Endothelial cell of umbilical vein (primary cell): Measurements from ENCODE around the gene ARV1. TPM values are rescaled to one million over a fixed set of nuclear protein-coding genes. Genes with fewer than 3 reads are reported as not detected.

Experiments used
- BruUV-seq: library from RNA; stranded (reverse); fragments of 400-500 nt; replicated peaks from 2 replicates; lab custom pipeline; 2021; lab: Mats Ljungman, UMichigan
- CTCF ChIA-PET: fragments of 300-600, 350-600 bp; sonication (Branson Sonifier 250); formaldehyde crosslinking; loops from one replicate; lab custom pipeline; 2021; ENCODE audit warnings: antibody characterized with exemption, inconsistent platforms; lab: Charles Lee
- POLR2A ChIA-PET: fragments of 300-600, 350-600 bp; sonication (Branson Sonifier 250); formaldehyde crosslinking; loops from one replicate; lab custom pipeline; 2021; ENCODE audit warnings: antibody characterized with exemption, inconsistent platforms; lab: Charles Lee
- DNase-seq: peaks from one replicate; pipeline ENCODE4 v3.0.0-alpha.2; 2011; ENCODE audit warnings: low read depth, low spot score
- FAIRE-seq: peaks from 2 replicates; lab custom pipeline; 2011; peaks lifted over from hg19 to GRCh38; lab: Jason Lieb, UNC
- H2AFZ ChIP-seq: 2 replicates; pipeline ENCODE4 v1.6.0; 2012; ENCODE audit warnings: low read depth, low read length, control low read depth, inconsistent platforms
- H3K27ac ChIP-seq: 2 replicates; pipeline ENCODE4 v1.5.1; 2011; ENCODE audit warnings: low read depth, mild to moderate bottlenecking, control low read depth, low read length, moderate library complexity; ENCODE audit not compliant: insufficient read depth
- H3K27me3 ChIP-seq, 2 experiments: 2 replicates each; pipeline versions ENCODE4 v1.6.0 to v1.6.1; 2011; ENCODE audit warnings: low read length in 2 of 2, mixed read lengths in 1 of 2; ENCODE audit not compliant: control insufficient read depth in 2 of 2, insufficient read depth in 2 of 2
- H3K36me3 ChIP-seq, 2 experiments: 2 replicates in 1 of 2; 3 replicates in 1 of 2; pipeline ENCODE4 v1.5.1; 2011; ENCODE audit warnings: low read length in 2 of 2, mild to moderate bottlenecking in 1 of 2, moderate library complexity in 1 of 2; ENCODE audit not compliant: control insufficient read depth in 2 of 2, insufficient read depth in 2 of 2; ENCODE audit errors: extremely low read depth in 1 of 2
- H3K4me1 ChIP-seq: 3 replicates; pipeline ENCODE4 v1.5.1; 2011; ENCODE audit warnings: mild to moderate bottlenecking, low read length; ENCODE audit not compliant: control insufficient read depth, insufficient read depth; ENCODE audit errors: extremely low read depth
- H3K4me2 ChIP-seq: 2 replicates; pipeline ENCODE4 v1.6.1; 2011; ENCODE audit warnings: low read length, control low read depth, mixed read lengths; ENCODE audit not compliant: insufficient read depth
- H3K4me3 ChIP-seq, 3 experiments: fragments of 200-600 bp in 1 of 3; sonication (generic), shearing (Covaris generic) in 1 of 3; replicated peaks in 1 of 3; 2 replicates each; pipeline ENCODE4 v1.5.1; 2011 to 2016; ENCODE audit warnings: control low read depth in 3 of 3, low read length in 3 of 3, mild to moderate bottlenecking in 2 of 3, inconsistent platforms in 1 of 3, low read depth in 1 of 3, moderate library complexity in 1 of 3; ENCODE audit not compliant: insufficient read depth in 1 of 3
- H3K79me2 ChIP-seq: 2 replicates; pipeline ENCODE4 v1.6.0; 2012; ENCODE audit warnings: low read length, inconsistent platforms; ENCODE audit not compliant: control insufficient read depth, insufficient read depth
- H3K9ac ChIP-seq: replicated peaks from 2 replicates; pipeline ENCODE3; 2011; ENCODE audit warnings: low read length, control low read depth; ENCODE audit not compliant: insufficient read depth; ENCODE audit errors: extremely low read depth
- H3K9me1 ChIP-seq: replicated peaks from 3 replicates; pipeline ENCODE4 v1.6.0; 2011; ENCODE audit warnings: mild to moderate bottlenecking, low read length; ENCODE audit not compliant: control insufficient read depth, insufficient read depth; ENCODE audit errors: extremely low read depth
- H3K9me3 ChIP-seq: replicated peaks from 2 replicates; pipeline ENCODE4 v1.5.1; 2012; ENCODE audit warnings: low read length, inconsistent platforms; ENCODE audit not compliant: control insufficient read depth, insufficient read depth
- H4K20me1 ChIP-seq: replicated peaks from 2 replicates; pipeline ENCODE3; 2011; ENCODE audit warnings: mild to moderate bottlenecking, low read length; ENCODE audit not compliant: control insufficient read depth, insufficient read depth; ENCODE audit errors: extremely low read depth
- EZH2 ChIP-seq: IDR thresholded peaks from 2 replicates; pipeline ENCODE4 v1.6.1; 2012; ENCODE audit warnings: borderline replicate concordance, low read depth, mild to moderate bottlenecking, moderate library complexity, low read length, inconsistent platforms; ENCODE audit not compliant: severe bottlenecking
- FOS ChIP-seq: IDR thresholded peaks from 2 replicates; pipeline ENCODE4 v1.6.1; 2011; ENCODE audit warnings: mild to moderate bottlenecking, low read length, moderate library complexity, borderline replicate concordance; ENCODE audit not compliant: insufficient read depth
- GATA2 ChIP-seq: IDR thresholded peaks from 2 replicates; pipeline ENCODE4 v1.7.0; 2011; ENCODE audit warnings: low read depth, mild to moderate bottlenecking, moderate library complexity, mixed read lengths, low read length; ENCODE audit not compliant: insufficient read length, insufficient read depth
- JUN ChIP-seq: IDR thresholded peaks from 2 replicates; pipeline ENCODE4 v1.6.1; 2011; ENCODE audit warnings: borderline replicate concordance, low read depth; ENCODE audit not compliant: insufficient read length, insufficient read depth
- MYC ChIP-seq: IDR thresholded peaks from one replicate; pipeline ENCODE4 v1.6.1; 2011; ENCODE audit warnings: mild to moderate bottlenecking, low read depth, low read length
- POLR2A ChIP-seq: IDR thresholded peaks from 2 replicates; pipeline ENCODE4 v1.6.1; 2012; ENCODE audit warnings: low read depth, mild to moderate bottlenecking, control low read depth, low read length
- POLR2AphosphoS5 ChIP-seq: IDR thresholded peaks from 2 replicates; pipeline ENCODE4 v1.6.1; 2012; ENCODE audit warnings: low read depth, mild to moderate bottlenecking, control low read depth, low read length, moderate library complexity; ENCODE audit not compliant: insufficient read depth
- dilution Hi-C: fragments of 300-500 bp; cut with MboI; formaldehyde crosslinking; loops from one replicate; pipeline ENCODE4 v1.15.0; 2019; ENCODE audit warnings: low sequenced_read_pairs; ENCODE audit not compliant: extremely low pct_ligation_motif_present
- intact Hi-C: fragments of 100-400 bp; cut with micrococcal nuclease; formaldehyde crosslinking; loops from one replicate; pipeline ENCODE4 v1.10.0; 2022
- polyA plus RNA-seq, 4 experiments: library from polyadenylated mRNA; depleted of rRNA in 3 of 4; stranded (reverse) in 3 of 4; unstranded in 1 of 4; fragments of >200 nt; gene quantifications; 2 replicates each; pipeline versions ENCODE4 v1.2.1 to v1.2.3, GENCODE V29; 2011 to 2012; ENCODE audit warnings: missing spikeins in 1 of 4
- total RNA-seq: library from RNA; stranded (reverse); gene quantifications from 2 replicates; pipeline ENCODE4 v1.2.3, GENCODE V29; 2021
- TF ChIP-seq, protein P1 (sequence below): IDR thresholded peaks from 2 replicates; pipeline ENCODE4 v1.6.1; 2011; ENCODE audit not compliant: insufficient read depth, insufficient read length
- TF ChIP-seq, protein P2 (sequence below), 2 donors: IDR thresholded peaks; 1 replicate in 1 of 2; 2 replicates in 1 of 2; pipeline ENCODE4 v1.5.1; 2011; ENCODE audit warnings: low read length in 2 of 2, mild to moderate bottlenecking in 2 of 2, moderate library complexity in 2 of 2, control low read depth in 1 of 2, inconsistent platforms in 1 of 2, low read depth in 1 of 2; ENCODE audit not compliant: insufficient read depth in 1 of 2; ENCODE audit errors: extremely low read depth in 1 of 2

Gene ARV1
- total and polyA plus RNA-seq, 2 donors (not counting 3 experiments of a cell fraction or from before 2014, with no cell fraction given) = 10.7 to 14.0 TPM

DNA sequence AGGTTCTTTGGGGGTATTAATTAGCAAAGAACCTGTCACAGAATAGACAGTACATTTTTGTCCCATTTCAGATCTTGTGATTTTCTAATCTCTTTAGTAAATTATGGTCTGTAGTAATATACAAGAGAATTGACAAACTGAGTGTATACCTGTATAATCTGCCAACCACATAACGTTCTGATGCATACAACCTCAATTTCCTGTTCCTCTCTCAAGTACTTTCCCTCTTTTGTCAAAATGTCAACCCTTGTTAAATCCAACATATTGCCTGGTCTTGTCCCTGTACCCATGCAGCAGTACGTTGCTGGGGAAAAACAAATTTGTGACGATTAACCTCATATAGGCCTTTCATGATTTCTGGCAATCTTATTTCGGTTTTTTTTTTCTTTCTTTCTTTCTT lies 1.1 kb downstream of the ARV1 start:
- H3K9ac ChIP-seq = no peak overlapping the region
- intact Hi-C loops (loop anchor here (1.0 to 10.0 kb wide), 12 partner anchors 60 to 625 kb away; partner anchors contain the start of genes C1orf198, EGLN1, EXOC8 and FAM89A), dilution Hi-C loops (no loop called here)
- no peaks in the 10 kb centered on the region for H3K36me3 ChIP-seq
- no peak for TF ChIP-seq JUN
- no peak for TF ChIP-seq EZH2
- TF ChIP-seq POLR2A = no peak
- TF ChIP-seq FOS = no peak
- TF ChIP-seq POLR2AphosphoS5 = no peak
- no peak for TF ChIP-seq MYC
- TF ChIP-seq GATA2 = no peak
- TF ChIP-seq, protein P1, sequence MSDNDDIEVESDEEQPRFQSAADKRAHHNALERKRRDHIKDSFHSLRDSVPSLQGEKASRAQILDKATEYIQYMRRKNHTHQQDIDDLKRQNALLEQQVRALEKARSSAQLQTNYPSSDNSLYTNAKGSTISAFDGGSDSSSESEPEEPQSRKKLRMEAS = no peak
- TF ChIP-seq, protein P2, sequence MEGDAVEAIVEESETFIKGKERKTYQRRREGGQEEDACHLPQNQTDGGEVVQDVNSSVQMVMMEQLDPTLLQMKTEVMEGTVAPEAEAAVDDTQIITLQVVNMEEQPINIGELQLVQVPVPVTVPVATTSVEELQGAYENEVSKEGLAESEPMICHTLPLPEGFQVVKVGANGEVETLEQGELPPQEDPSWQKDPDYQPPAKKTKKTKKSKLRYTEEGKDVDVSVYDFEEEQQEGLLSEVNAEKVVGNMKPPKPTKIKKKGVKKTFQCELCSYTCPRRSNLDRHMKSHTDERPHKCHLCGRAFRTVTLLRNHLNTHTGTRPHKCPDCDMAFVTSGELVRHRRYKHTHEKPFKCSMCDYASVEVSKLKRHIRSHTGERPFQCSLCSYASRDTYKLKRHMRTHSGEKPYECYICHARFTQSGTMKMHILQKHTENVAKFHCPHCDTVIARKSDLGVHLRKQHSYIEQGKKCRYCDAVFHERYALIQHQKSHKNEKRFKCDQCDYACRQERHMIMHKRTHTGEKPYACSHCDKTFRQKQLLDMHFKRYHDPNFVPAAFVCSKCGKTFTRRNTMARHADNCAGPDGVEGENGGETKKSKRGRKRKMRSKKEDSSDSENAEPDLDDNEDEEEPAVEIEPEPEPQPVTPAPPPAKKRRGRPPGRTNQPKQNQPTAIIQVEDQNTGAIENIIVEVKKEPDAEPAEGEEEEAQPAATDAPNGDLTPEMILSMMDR (IDR thresholded peaks at IDR 0.05; ENCODE audit: extremely low read depth in 1 of 2, insufficient read depth in 1 of 2, low read depth in 1 of 2, low read length in 2 of 2) = no peak
- peaks cover 19% of the 10 kb centered on the region for H3K4me1 ChIP-seq
- FAIRE-seq (no peak), DNase-seq (no peak)
- no TSS peak for BruUV-seq
- H4K20me1 ChIP-seq = no peaks in the 10 kb centered on the region
- no peak overlapping the region for H3K4me3 ChIP-seq
- H3K79me2 ChIP-seq = peaks cover 14% of the 10 kb centered on the region
- CTCF ChIA-PET = no interaction called here
- H2AFZ ChIP-seq = no peak overlapping the region
- POLR2A ChIA-PET = no interaction called here
- H3K9me3 ChIP-seq = no peaks in the 10 kb centered on the region
- H3K9me1 ChIP-seq = no peaks in the 10 kb centered on the region
- peak overlapping the region; percentile 77 for H3K4me2 ChIP-seq
- no peaks in the 10 kb centered on the region for H3K27me3 ChIP-seq
- no peak overlapping the region for H3K27ac ChIP-seq
